HG03045 (cell line): Measurements from ENCODE around the gene ANKS1B.
A peak's percentile ranks its signal among the peaks of the same experiment; 100 is the strongest.

Experiments used
- ATAC-seq: cut with Tn5 transposase; IDR thresholded peaks from one replicate; pipeline ENCODE4 v1.9.1; 2021; ENCODE audit warnings: mild to moderate bottlenecking, moderate library complexity; ENCODE audit not compliant: unreplicated experiment

The ANKS1B gene

DNA sequence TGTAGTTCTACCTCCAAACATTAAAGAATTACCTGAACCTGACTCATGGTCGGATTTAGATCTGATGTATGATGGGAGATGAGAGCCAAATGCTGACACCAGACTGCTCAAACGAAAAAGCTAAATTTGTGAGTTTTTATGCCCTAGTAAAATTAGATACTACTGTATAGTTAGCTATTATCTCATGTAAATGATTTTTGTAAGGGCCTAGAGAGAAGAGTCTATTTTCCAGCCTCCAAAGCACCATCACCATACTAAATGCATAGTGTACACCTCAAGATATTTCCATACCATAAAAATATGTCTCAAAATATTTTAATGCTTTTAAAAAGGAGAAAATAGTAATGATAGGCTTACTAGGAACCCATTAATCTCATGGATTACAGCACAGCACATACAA lies 18.3 kb downstream of the ANKS1B start:
- ATAC-seq = no peak

DNA sequence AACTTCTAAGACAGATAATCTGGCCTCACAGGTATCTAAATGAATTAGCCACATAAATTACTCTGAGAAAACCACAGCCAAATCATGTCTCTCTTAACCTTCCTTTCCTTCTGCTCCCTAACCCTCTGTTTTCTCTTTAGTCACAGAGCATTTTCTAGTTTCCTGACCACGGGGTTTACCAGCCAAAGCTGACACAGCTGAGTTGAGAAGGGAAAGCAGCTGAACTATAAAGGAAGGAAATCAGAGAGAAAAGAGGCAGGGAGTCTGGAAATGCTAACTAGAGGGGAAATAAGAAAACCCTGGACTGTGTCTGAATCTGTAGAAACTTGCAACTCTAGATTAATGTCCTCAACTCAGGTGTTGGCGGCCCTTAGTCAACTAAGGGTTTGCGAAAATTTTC lies 24.4 kb downstream of the ANKS1B start:
- no peak for ATAC-seq

- no peak for ATAC-seq
These were observed 25.1 kb downstream of the ANKS1B start for GRCh38 chr12:99959549-99960170.

DNA sequence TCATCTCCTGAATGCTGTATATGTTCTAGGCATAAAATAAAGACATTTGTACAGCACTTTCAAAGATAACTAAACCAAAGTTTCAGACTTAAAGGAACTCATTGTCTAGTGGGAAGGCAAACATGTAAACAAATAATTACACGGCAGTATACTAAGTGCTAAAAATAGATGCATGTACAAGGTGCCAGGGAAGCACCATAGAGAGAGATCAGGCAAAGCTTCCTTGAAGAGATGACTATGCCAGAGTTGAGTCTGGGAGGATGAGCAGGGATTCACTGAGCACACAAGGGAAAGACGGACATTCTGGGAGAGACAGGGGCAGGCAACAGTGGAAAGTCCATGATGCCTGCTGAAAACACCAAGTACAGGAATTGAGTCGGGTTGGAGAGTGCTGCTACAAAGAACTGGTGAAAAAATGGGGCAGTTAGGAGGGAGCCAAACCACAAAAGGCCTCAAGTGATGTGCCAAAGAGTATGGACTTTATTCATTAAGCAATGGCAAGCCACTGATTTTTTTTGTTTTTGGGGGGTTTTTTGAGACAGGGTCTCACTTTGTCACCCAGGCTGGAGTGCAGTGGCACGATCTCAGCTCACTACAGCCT lies 26.8 kb downstream of the ANKS1B start:
- no peak for ATAC-seq

GRCh38 chr12:99954724-99955123 lies 30.0 kb downstream of the ANKS1B start:
- no peak for ATAC-seq

GRCh38 chr12:99948370-99948769 lies 36.4 kb downstream of the ANKS1B start:
- no peak for ATAC-seq

- ATAC-seq = no peak
These were observed 38.6 kb downstream of the ANKS1B start for GRCh38 chr12:99946131-99946530.

DNA sequence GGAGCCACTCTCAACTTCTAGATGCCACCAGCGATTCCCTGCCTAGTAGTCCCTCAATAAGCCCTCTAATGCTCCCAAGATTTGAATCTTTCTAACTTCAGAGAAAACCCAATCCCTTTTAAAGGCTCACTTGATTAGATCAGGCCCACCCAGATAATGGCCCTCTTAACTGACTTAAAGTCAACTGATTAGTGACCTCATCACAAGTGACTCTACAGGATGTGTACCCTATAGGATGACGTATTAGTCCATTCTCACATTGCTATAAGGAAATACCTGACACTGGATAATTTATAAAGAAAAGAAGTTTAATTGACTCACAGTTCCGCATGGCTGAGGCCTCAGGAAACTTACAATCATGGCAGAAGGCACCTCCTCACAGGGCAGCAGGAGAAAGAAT lies 49.1 kb downstream of the ANKS1B start:
- no peak for ATAC-seq

- ATAC-seq = no peak
These were observed 58.1 kb downstream of the ANKS1B start for GRCh38 chr12:99926511-99927169.

DNA sequence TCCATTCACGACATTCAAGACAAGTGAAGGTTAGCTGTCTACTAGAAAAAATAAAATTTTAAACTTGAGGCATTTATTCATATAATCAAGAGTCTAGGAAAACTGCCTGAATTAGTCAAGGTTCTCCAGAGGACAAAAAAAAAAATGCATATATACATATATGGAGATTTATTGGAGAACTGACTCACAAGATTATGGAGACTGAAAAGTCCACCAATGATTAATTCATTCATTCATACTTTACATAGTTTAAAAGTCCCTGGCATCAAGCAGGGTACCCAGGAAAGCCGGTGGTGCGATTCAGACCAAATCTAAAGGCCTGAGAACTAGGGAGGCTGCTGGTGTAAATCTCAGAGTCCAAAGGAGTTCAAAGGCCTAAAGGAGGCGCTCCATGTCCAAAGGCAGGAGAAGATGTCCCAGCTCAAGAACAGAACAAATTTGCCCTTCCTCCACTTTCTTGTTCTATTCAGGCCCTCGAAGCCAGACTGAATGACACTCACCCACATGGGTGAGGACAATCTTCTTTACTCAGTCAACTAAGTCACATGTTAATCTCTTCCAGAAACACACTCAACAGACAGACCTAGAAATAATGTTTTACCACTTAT lies 64.3 kb downstream of the ANKS1B start:
- no peak for ATAC-seq

DNA sequence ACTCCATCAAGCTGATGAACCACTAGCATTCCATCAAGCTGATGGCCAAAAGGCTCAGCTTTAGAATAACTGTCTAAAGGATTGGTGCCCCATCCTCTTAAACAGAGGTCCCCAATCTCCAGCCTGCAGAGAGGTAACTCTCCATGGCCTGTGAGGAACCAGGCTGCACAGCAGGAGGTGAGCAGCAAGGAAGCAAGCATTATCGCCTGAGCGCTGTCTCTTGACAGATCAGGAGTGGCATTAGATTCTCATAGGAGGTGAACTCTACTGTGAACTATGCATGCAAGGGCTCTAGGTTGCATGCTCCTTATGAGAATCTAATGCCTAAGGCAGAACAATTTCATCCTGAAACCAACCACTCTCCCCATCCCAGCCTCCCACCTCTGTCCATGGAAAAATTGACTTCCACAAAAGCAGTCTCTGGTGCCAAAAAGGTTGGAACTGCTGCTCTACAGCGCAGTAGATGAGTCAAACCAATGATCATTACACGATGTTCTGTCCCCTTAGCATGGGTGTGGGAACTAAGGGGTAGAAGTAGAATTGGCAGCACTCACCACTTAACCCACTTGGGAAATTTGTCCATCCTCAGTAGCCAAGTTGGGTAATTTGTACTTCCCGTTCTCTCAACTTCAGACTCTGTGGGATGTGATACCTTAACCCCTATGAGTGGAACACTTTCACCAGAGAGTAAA lies 66.9 kb downstream of the ANKS1B start:
- no peak for ATAC-seq

- ATAC-seq = no peak
These were observed 68.2 kb downstream of the ANKS1B start for GRCh38 chr12:99916555-99916954.

DNA sequence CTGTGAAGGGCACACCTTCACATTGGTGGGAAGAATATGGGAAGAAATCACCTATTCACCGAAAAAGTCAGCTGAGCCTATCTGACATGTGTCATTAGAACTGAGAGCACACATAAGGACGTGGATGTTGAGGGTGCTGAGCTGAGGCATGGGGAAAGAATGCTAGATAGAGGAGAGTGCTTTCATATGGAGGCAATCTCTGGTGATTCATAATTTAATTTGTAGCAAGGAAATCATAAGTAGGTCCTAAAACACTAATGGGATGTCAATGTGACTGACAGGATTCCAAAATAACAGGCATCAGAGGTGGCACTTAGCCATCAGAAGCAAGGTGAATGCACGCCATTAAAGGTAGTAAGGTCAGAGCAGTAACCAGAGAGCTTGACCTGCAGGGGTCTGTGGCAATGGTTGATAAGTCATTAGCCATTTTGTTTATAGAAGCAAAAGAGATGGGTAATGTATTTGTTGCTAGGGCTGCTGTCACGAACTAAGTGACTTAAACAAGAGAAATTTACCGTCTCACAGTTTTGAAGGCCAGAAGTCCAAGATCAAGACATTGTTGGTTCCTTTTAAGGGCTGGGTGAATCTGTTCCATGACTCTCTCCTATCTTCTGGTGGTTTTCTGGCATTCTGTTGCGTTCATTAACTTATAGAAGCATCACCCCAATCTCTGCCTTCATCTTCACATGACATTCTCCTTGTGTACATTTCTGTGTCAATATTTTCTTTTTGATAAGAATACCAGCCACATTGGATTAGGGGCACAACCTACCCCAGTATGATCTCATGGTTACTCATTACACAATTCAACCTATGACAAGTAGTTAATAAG lies 69.3 kb downstream of the ANKS1B start:
- ATAC-seq = no peak

- ATAC-seq = no peak
These were observed 70.5 kb downstream of the ANKS1B start for GRCh38 chr12:99914206-99914605.

GRCh38 chr12:99911967-99912366 lies 72.8 kb downstream of the ANKS1B start:
- peak; percentile 81 for ATAC-seq

DNA sequence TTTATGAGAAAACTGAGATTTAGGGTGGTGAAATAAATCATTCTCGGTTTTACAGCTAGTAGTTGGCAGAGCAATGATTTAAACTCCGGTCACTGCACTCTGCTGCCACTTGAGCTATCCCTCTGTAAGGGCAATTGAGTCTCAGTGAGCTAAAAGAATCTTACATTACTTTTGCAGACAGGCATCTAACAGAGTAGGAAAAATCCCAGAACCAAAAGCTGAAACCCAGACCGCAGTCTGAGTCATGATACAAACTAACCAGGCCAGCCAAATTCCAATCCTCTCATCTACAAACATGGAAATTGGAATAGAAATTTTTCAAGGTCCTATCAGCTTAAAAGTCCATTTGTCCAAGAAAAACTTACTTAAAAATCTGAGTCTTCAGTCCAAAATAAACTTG lies 73.7 kb downstream of the ANKS1B start:
- ATAC-seq = no peak

- ATAC-seq = no peak
These were observed 74.4 kb downstream of the ANKS1B start for GRCh38 chr12:99910342-99910741.

- ATAC-seq = no peak
These were observed 77.8 kb downstream of the ANKS1B start for GRCh38 chr12:99906786-99907579.

DNA sequence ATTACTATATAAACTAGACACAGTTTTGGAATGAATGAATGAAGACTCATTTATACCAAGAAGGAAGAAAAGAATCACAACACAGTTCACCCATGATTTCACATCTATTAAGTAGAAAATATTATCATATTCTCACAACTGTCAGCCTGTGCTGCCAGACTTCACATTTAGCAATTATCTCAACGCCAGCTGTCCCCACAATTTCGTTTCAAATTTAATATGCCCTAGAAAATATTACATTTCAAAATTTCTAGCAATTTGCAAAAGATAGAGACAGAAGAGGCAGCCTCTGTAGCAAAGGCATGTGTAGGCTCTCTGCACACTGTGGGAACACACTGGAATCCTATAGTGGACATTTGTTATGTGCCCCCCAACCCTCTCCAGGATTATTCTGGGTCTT lies 83.6 kb downstream of the ANKS1B start:
- ATAC-seq = no peak

- no peak for ATAC-seq
These were observed 86.1 kb downstream of the ANKS1B start for GRCh38 chr12:99898645-99899044.
